Mesenchymal stem cell (in vitro differentiated cells and primary cell): ENCODE results near the gene AP3B1.

ENCODE experiments used
- DNase-seq: peaks from one replicate; pipeline ENCODE4 v3.0.0-alpha.2; 2013
- H2AFZ ChIP-seq: one replicate; pipeline ENCODE4 v1.6.1; 2013; ENCODE audit warnings: low read depth, mild to moderate bottlenecking, control low read depth, inconsistent platforms, low read length, moderate library complexity
- H2AK5ac ChIP-seq: 2 replicates; pipeline ENCODE4 v1.6.1; 2013; ENCODE audit warnings: low read length, moderate library complexity, mild to moderate bottlenecking, inconsistent platforms; ENCODE audit not compliant: severe bottlenecking
- H2BK120ac ChIP-seq: one replicate; pipeline ENCODE4 v1.6.1; 2013; ENCODE audit warnings: low read depth, mild to moderate bottlenecking, inconsistent platforms, low read length, moderate library complexity
- H2BK12ac ChIP-seq, 2 experiments: one replicate each; pipeline ENCODE4 v1.6.1; 2013; ENCODE audit warnings: inconsistent platforms in 2 of 2, low read length in 2 of 2, mild to moderate bottlenecking in 2 of 2, moderate library complexity in 2 of 2, control low read depth in 1 of 2
- H2BK15ac ChIP-seq: one replicate; pipeline ENCODE4 v1.6.1; 2013; ENCODE audit warnings: mild to moderate bottlenecking, low read depth, inconsistent platforms; ENCODE audit not compliant: poor library complexity, severe bottlenecking
- H2BK5ac ChIP-seq: 2 replicates; pipeline ENCODE4 v1.6.1; 2013; ENCODE audit warnings: low read depth, mild to moderate bottlenecking, low read length, control low read depth, inconsistent platforms; ENCODE audit not compliant: poor library complexity, severe bottlenecking
- H3K14ac ChIP-seq, 2 experiments: one replicate each; pipeline ENCODE4 v1.6.1; 2013; ENCODE audit warnings: inconsistent platforms in 2 of 2, low read length in 2 of 2, control low read depth in 1 of 2, mild to moderate bottlenecking in 1 of 2, moderate library complexity in 1 of 2
- H3K18ac ChIP-seq, 2 experiments: one replicate each; pipeline ENCODE4 v1.6.1; 2013; ENCODE audit warnings: inconsistent platforms in 2 of 2, low read length in 2 of 2, control low read depth in 1 of 2, low read depth in 1 of 2, mild to moderate bottlenecking in 1 of 2
- H3K23ac ChIP-seq, 2 experiments: one replicate each; pipeline ENCODE4 v1.6.1; 2013; ENCODE audit warnings: inconsistent platforms in 2 of 2, low read length in 2 of 2, mild to moderate bottlenecking in 2 of 2, moderate library complexity in 2 of 2, control low read depth in 1 of 2
- H3K27ac ChIP-seq: 2 replicates; pipeline ENCODE4 v1.5.1; 2013; ENCODE audit warnings: mild to moderate bottlenecking, moderate library complexity, low read length, control low read depth, inconsistent platforms; ENCODE audit not compliant: poor library complexity, severe bottlenecking
- H3K27me3 ChIP-seq, 2 experiments: 2 replicates each; pipeline versions ENCODE4 v1.6.1 to v1.7.0; 2013; ENCODE audit warnings: low read length in 2 of 2, mild to moderate bottlenecking in 2 of 2, moderate library complexity in 2 of 2, control low read depth in 1 of 2, inconsistent platforms in 1 of 2; ENCODE audit not compliant: control insufficient read depth in 1 of 2, insufficient read depth in 1 of 2
- H3K36me3 ChIP-seq, 2 experiments: 2 replicates each; pipeline versions ENCODE4 v1.6.1 to v1.7.0; 2013; ENCODE audit warnings: low read length in 2 of 2, control low read depth in 1 of 2, inconsistent platforms in 1 of 2, low read depth in 1 of 2, mild to moderate bottlenecking in 1 of 2; ENCODE audit not compliant: insufficient read depth in 2 of 2, control insufficient read depth in 1 of 2
- H3K4ac ChIP-seq, 2 experiments: one replicate each; pipeline ENCODE4 v1.6.1; 2013; ENCODE audit warnings: inconsistent platforms in 2 of 2, low read length in 2 of 2, mild to moderate bottlenecking in 2 of 2, moderate library complexity in 2 of 2, control low read depth in 1 of 2, low read depth in 1 of 2
- H3K4me1 ChIP-seq: 2 replicates; pipeline ENCODE4 v1.6.1; 2013; ENCODE audit warnings: low read depth, low read length, control low read depth; ENCODE audit not compliant: control insufficient read depth, insufficient read depth
- H3K4me2 ChIP-seq: 2 replicates; pipeline ENCODE4 v1.6.1; 2013; ENCODE audit warnings: low read length, mild to moderate bottlenecking, inconsistent platforms; ENCODE audit not compliant: poor library complexity, severe bottlenecking
- H3K4me3 ChIP-seq, 2 experiments: 2 replicates each; pipeline versions ENCODE4 v1.5.1 to v1.7.0; 2013; ENCODE audit warnings: low read length in 2 of 2, mild to moderate bottlenecking in 2 of 2, control low read depth in 1 of 2, low read depth in 1 of 2; ENCODE audit not compliant: insufficient read depth in 1 of 2
- H3K79me1 ChIP-seq: replicated peaks from 2 replicates; pipeline ENCODE4 v1.6.1; 2013; ENCODE audit warnings: mild to moderate bottlenecking, control low read depth, low read length, inconsistent platforms; ENCODE audit not compliant: poor library complexity, severe bottlenecking
- H3K9ac ChIP-seq: 2 replicates; pipeline ENCODE4 v1.7.0; 2013; ENCODE audit warnings: mild to moderate bottlenecking, low read length, moderate library complexity
- H3K9me3 ChIP-seq: 2 replicates; pipeline ENCODE4 v1.7.0; 2013; ENCODE audit warnings: mild to moderate bottlenecking, low read length; ENCODE audit not compliant: control insufficient read depth
- H4K8ac ChIP-seq: one replicate; pipeline ENCODE4 v1.6.1; 2013; ENCODE audit warnings: inconsistent platforms, mild to moderate bottlenecking, low read length, moderate library complexity
- H4K91ac ChIP-seq: one replicate; pipeline ENCODE4 v1.6.1; 2013; ENCODE audit warnings: mild to moderate bottlenecking, low read length, inconsistent platforms
- WGBS: methylation state at CpG from one replicate; pipeline ENCODE4 v1.1.7; 2013; ENCODE audit warnings: mixed read lengths; 5-methylcytosine and 5-hydroxymethylcytosine counted together

Gene AP3B1

DNA sequence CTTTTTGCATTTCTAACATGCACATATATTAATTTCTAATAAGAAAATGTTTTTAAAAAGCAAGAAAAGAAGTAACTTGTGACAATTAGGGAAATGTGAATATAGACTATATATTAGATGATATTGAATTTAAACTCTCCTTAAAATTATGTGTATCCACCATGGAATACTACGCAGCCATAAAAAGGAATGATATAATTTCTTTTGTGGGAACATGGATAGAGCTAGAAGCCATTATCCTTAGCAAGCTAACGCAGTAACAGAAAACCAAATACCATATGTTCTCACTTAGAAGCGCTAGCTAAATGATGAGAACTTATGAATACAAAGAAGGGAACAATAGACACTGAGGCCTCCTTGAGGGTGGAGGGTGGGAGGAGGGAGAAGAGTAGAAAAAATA, 23.8 kb upstream of the AP3B1 start:
- Histone ChIP-seq H3K36me3 (no peaks in the 10 kb centered on the region), H2BK12ac (no peak overlapping the region), H3K9me3 (peaks cover 9% of the 10 kb centered on the region), H3K4me2 (no peak overlapping the region), H2BK15ac (no peak overlapping the region), H3K14ac (no peak overlapping the region), H3K4me1 (no peaks in the 10 kb centered on the region), H3K79me1 (no peaks in the 10 kb centered on the region), H3K9ac (no peak overlapping the region), H3K23ac (no peak overlapping the region), H4K8ac (no peak overlapping the region), H2BK5ac (no peak overlapping the region), H3K4ac (no peak overlapping the region), H4K91ac (no peak overlapping the region), H2AFZ (no peak overlapping the region), H3K27me3 (no peaks in the 10 kb centered on the region), H2BK120ac (no peak overlapping the region), H3K18ac (no peak overlapping the region), H3K4me3 (no peak overlapping the region), H3K27ac (no peak overlapping the region), H2AK5ac (no peak overlapping the region)
- DNase-seq: no peak
- 100% methylated on average over 1 of the region's 3 CpGs for WGBS

DNA sequence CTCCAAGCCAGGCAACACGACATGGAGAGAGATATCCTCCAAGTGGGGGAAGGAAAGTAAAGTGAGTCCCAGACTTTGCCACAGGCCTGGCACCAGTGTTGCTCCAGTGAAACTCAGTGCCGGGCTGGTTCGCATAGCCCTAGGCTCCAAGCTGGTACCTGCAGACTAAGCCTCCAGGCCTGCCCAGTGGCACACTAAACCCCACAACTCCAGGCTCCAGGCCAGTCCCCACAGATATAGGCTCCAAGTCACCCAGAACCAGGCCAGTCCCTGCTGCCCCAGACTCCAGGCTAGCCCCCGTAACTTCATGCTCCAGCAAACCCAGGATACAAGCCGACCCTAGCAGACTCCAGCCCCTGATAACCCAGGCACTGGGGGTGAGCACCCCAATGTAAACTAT, 23.0 kb upstream of the AP3B1 start:
- Histone ChIP-seq H2BK120ac (no peak overlapping the region), H2AFZ (peak overlapping the region; percentile 49), H3K4ac (no peak overlapping the region), H2BK12ac (no peak overlapping the region), H3K27me3 (no peaks in the 10 kb centered on the region), H3K23ac (no peak overlapping the region), H3K14ac (no peak overlapping the region), H2AK5ac (no peak overlapping the region), H3K36me3 (no peaks in the 10 kb centered on the region), H3K27ac (no peak overlapping the region), H3K4me1 (no peaks in the 10 kb centered on the region), H3K18ac (no peak overlapping the region), H2BK5ac (no peak overlapping the region), H3K9me3 (peaks cover 9% of the 10 kb centered on the region), H3K9ac (no peak overlapping the region), H2BK15ac (no peak overlapping the region), H3K4me2 (no peak overlapping the region), H4K91ac (no peak overlapping the region), H4K8ac (no peak overlapping the region), H3K4me3 (no peak overlapping the region), H3K79me1 (no peaks in the 10 kb centered on the region)
- 92% methylated on average over 4 of the region's 5 CpGs for WGBS
- DNase-seq: no peak

GRCh38 chr5:78308703-78309102, 14.2 kb upstream of the AP3B1 start:
- WGBS: no CpG with 5 or more reads among the region's 1 CpG
- H3K4me1 ChIP-seq: no peaks in the 10 kb centered on the region
- no peak overlapping the region for H3K18ac ChIP-seq
- H3K36me3 ChIP-seq: no peaks in the 10 kb centered on the region
- no peak overlapping the region for H3K23ac ChIP-seq
- H3K79me1 ChIP-seq: no peaks in the 10 kb centered on the region
- H3K27ac ChIP-seq: no peak overlapping the region
- no peak overlapping the region for H2BK12ac ChIP-seq
- H2BK5ac ChIP-seq: no peak overlapping the region
- peaks cover 6 to 22% of the 10 kb centered on the region in 2 experiments for H3K27me3 ChIP-seq
- no peak overlapping the region for H2BK15ac ChIP-seq
- H2BK120ac ChIP-seq: no peak overlapping the region
- no peak overlapping the region for H3K4me3 ChIP-seq
- no peak overlapping the region for H3K4ac ChIP-seq
- no peak overlapping the region for H3K14ac ChIP-seq
- H4K8ac ChIP-seq: no peak overlapping the region
- H3K4me2 ChIP-seq: no peak overlapping the region
- no peak for DNase-seq
- H2AK5ac ChIP-seq: no peak overlapping the region
- H2AFZ ChIP-seq: no peak overlapping the region
- no peaks in the 10 kb centered on the region for H3K9me3 ChIP-seq
- H4K91ac ChIP-seq: no peak overlapping the region
- H3K9ac ChIP-seq: no peak overlapping the region

DNA sequence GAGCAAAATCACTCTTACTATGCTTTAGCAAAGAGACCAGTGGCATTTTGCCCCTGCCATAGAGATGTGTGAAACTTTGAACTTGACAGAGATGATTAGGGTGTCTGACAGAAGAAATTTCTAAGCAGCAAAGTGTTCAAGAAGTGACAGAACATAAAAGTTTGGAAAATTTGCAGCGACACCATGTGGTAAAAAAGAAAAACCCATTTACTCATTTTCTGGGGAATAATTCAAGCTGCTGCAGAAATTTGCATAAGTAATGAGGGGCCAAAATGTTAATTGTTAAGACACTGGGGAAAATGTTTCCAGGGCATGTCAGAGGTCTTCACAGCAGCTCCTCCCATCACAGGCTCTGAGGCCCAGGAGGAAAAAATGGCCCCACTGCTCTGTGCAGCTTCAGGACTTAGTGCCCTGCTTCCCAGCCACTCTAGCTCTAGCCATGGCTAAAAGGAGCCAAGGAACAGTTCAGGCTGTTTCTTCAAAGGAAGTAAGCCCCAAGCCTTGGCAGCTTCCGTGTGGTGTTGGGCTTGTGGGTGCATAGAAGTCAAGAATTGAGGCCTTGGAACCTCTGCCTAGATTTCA, 6.1 kb upstream of the AP3B1 start:
- no peaks in the 10 kb centered on the region for H3K27me3 ChIP-seq
- no peak overlapping the region for H3K4ac ChIP-seq
- H3K23ac ChIP-seq: no peak overlapping the region
- no peak overlapping the region for H3K4me3 ChIP-seq
- no peak overlapping the region for H2BK15ac ChIP-seq
- no peak overlapping the region for H2AFZ ChIP-seq
- H3K14ac ChIP-seq: no peak overlapping the region
- H4K8ac ChIP-seq: no peak overlapping the region
- no peak overlapping the region for H3K27ac ChIP-seq
- no peak overlapping the region for H2AK5ac ChIP-seq
- peaks cover 1% of the 10 kb centered on the region for H3K79me1 ChIP-seq
- no peak overlapping the region for H4K91ac ChIP-seq
- peaks cover 3% of the 10 kb centered on the region for H3K4me1 ChIP-seq
- no peak overlapping the region for H3K9ac ChIP-seq
- no peaks in the 10 kb centered on the region for H3K9me3 ChIP-seq
- H2BK120ac ChIP-seq: no peak overlapping the region
- H2BK12ac ChIP-seq: no peak overlapping the region
- H2BK5ac ChIP-seq: no peak overlapping the region
- H3K18ac ChIP-seq: no peak overlapping the region
- H3K4me2 ChIP-seq: no peak overlapping the region
- H3K36me3 ChIP-seq: no peaks in the 10 kb centered on the region
- DNase-seq: peak; percentile 34
- 21% methylated on average over 2 of the region's 2 CpGs for WGBS
